B cell (primary cell): ENCODE data around the gene RPS23. TPM values are rescaled to one million over a fixed set of nuclear protein-coding genes. Genes with fewer than 3 reads are reported as not detected.

Experiments
- ATAC-seq: fragments of 200-7000 bp; cut with Tn5 transposase; one replicate; pipeline ENCODE4 v1.10.0; 2021; ENCODE audit warnings: low read depth, mild to moderate bottlenecking, moderate number of reproducible peaks, moderate library complexity
- CTCF ChIA-PET: fragments of 350-600 bp; sonication (Branson Sonifier 250); formaldehyde crosslinking; loops from one replicate; lab custom pipeline; 2021; ENCODE audit warnings: antibody characterized with exemption, inconsistent platforms; lab: Charles Lee
- POLR2A ChIA-PET: fragments of 350-600 bp; sonication (Branson Sonifier 250); formaldehyde crosslinking; loops from one replicate; lab custom pipeline; 2021; ENCODE audit warnings: antibody characterized with exemption; lab: Charles Lee
- DNase-seq: peaks from one replicate; pipeline ENCODE4 v3.0.0; 2013
- H2AFZ ChIP-seq: 2 replicates; pipeline ENCODE4 v1.6.1; 2012; ENCODE audit warnings: mild to moderate bottlenecking, low read depth, low read length; ENCODE audit not compliant: insufficient read depth, poor library complexity, severe bottlenecking
- H3K27ac ChIP-seq, 2 donors: 1 replicate in 1 of 2; 2 replicates in 1 of 2; pipeline ENCODE4 v1.5.1; 2012 to 2013; ENCODE audit warnings: low read length in 2 of 2, mild to moderate bottlenecking in 2 of 2, moderate library complexity in 1 of 2
- H3K27me3 ChIP-seq, 4 experiments: fragments of 200-600 bp in 1 of 4; sonication (generic) in 1 of 4; replicated peaks in 1 of 4; 1 replicate in 2 of 4; 2 replicates in 2 of 4; pipeline versions ENCODE4 v1.6.1 to v1.7.0; 2013 to 2016; ENCODE audit warnings: low read length in 3 of 4, mild to moderate bottlenecking in 2 of 4, mixed read lengths in 1 of 4, moderate library complexity in 1 of 4; ENCODE audit not compliant: insufficient read depth in 4 of 4, control insufficient read depth in 3 of 4; ENCODE audit errors: control extremely low read depth in 1 of 4
- H3K36me3 ChIP-seq, 2 experiments: replicated peaks in 1 of 2; 1 replicate in 1 of 2; 2 replicates in 1 of 2; pipeline versions ENCODE4 v1.6.1 to v1.7.1; 2013; ENCODE audit warnings: low read length in 1 of 2; ENCODE audit not compliant: insufficient read depth in 2 of 2, control insufficient read depth in 1 of 2; ENCODE audit errors: control extremely low read depth in 1 of 2, extremely low read depth in 1 of 2
- H3K4me1 ChIP-seq, 2 donors: fragments of 200-600 bp in 1 of 2; sonication (generic) in 1 of 2; 1 replicate in 1 of 2; 2 replicates in 1 of 2; pipeline versions ENCODE4 v1.5.1 to v1.6.1; 2013 to 2017; ENCODE audit warnings: low read length in 2 of 2; ENCODE audit not compliant: control insufficient read depth in 2 of 2, insufficient read depth in 2 of 2
- H3K4me2 ChIP-seq: replicated peaks from 2 replicates; pipeline ENCODE3; 2012; ENCODE audit warnings: mild to moderate bottlenecking, low read depth, low read length; ENCODE audit not compliant: poor library complexity, severe bottlenecking
- H3K4me3 ChIP-seq, 5 experiments: fragments of 200-600 bp in 1 of 5; sonication (generic) in 1 of 5; 1 replicate in 3 of 5; 2 replicates in 2 of 5; pipeline versions ENCODE4 v1.5.1 to v1.7.0; 2011 to 2016; ENCODE audit warnings: low read length in 4 of 5, mild to moderate bottlenecking in 4 of 5, low read depth in 2 of 5, control low read depth in 1 of 5, moderate library complexity in 1 of 5; ENCODE audit not compliant: insufficient read depth in 1 of 5; ENCODE audit errors: control extremely low read depth in 1 of 5, extremely low read depth in 1 of 5
- H3K79me2 ChIP-seq: fragments of 200-600 bp; sonication (generic); one replicate; pipeline ENCODE4 v1.6.0; 2016; ENCODE audit warnings: low read length; ENCODE audit not compliant: control insufficient read depth, insufficient read depth
- H3K9ac ChIP-seq: fragments of 200-600 bp; sonication (generic); 2 replicates; pipeline ENCODE4 v1.6.1; 2017; ENCODE audit warnings: mild to moderate bottlenecking, low read length, moderate library complexity
- H3K9me3 ChIP-seq, 3 donors: one replicate each; pipeline versions ENCODE4 v1.6.1 to v1.7.1; 2013; ENCODE audit warnings: low read length in 2 of 3; ENCODE audit not compliant: control insufficient read depth in 2 of 3, insufficient read depth in 1 of 3; ENCODE audit errors: control extremely low read depth in 1 of 3
- H4K20me1 ChIP-seq: 2 replicates; pipeline ENCODE4 v1.6.0; 2012; ENCODE audit warnings: mild to moderate bottlenecking, low read length; ENCODE audit not compliant: insufficient read depth, control insufficient read depth, poor library complexity, severe bottlenecking
- H3K27ac Mint-ChIP-seq: one replicate; pipeline ENCODE4 v1.8.0; 2021; ENCODE audit warnings: mixed read lengths
- H3K27me3 Mint-ChIP-seq: one replicate; pipeline ENCODE4 v1.8.0; 2021; ENCODE audit warnings: mixed read lengths
- H3K4me1 Mint-ChIP-seq: one replicate; pipeline ENCODE4 v1.8.0; 2021; ENCODE audit warnings: mixed read lengths
- H3K4me3 Mint-ChIP-seq: one replicate; pipeline ENCODE4 v1.8.0; 2021; ENCODE audit warnings: mixed read lengths
- H3K9me3 Mint-ChIP-seq: one replicate; pipeline ENCODE4 v1.8.0; 2022; ENCODE audit warnings: mixed read lengths; ENCODE audit not compliant: insufficient read depth
- CTCF ChIP-seq: fragments of 200-600 bp; IDR thresholded peaks from one replicate; pipeline ENCODE4 v1.8.0; 2022; ENCODE audit warnings: antibody characterized with exemption, mild to moderate bottlenecking
- EZH2 ChIP-seq: IDR thresholded peaks from 2 replicates; pipeline ENCODE4 v1.6.1; 2012; ENCODE audit warnings: borderline replicate concordance, low read depth, mild to moderate bottlenecking, moderate library complexity, low read length; ENCODE audit not compliant: insufficient read depth, poor library complexity, severe bottlenecking
- WGBS: methylation state at CpG from one replicate; pipeline ENCODE4 v1.1.5; 2013; ENCODE audit warnings: missing lambda C conversion rate; ENCODE audit not compliant: insufficient coverage; 5-methylcytosine and 5-hydroxymethylcytosine counted together
- intact Hi-C: fragments of 100-400 bp; cut with micrococcal nuclease; formaldehyde crosslinking; loops from one replicate; pipeline ENCODE4 v1.10.0; 2022
- polyA plus RNA-seq: library from polyadenylated mRNA; depleted of rRNA; stranded (reverse); fragments of >200 nt; gene quantifications from 2 replicates; pipeline ENCODE4 v1.2.3, GENCODE V29; 2012
- total RNA-seq, 2 donors: library from RNA; stranded (reverse); fragments of 120-200 nt in 1 of 2; gene quantifications; 1 replicate in 1 of 2; 2 replicates in 1 of 2; pipeline versions ENCODE4 v1.2.3 to v1.2.4, GENCODE V29; 2013 to 2022

Gene RPS23
- total and polyA plus RNA-seq, 2 donors (not counting 1 experiment from before 2014, with no cell fraction given): 3,420 to 9,595 TPM

- no peak for TF ChIP-seq EZH2
- no peak for TF ChIP-seq CTCF
- H3K27ac Mint-ChIP-seq: no peak overlapping the region
- H3K4me1 ChIP-seq: no peaks in the 10 kb centered on the region
- no peak overlapping the region for H3K4me3 Mint-ChIP-seq
- 100% methylated on average over 3 of the region's 5 CpGs for WGBS
- intact Hi-C loops: no loop called here
- H3K79me2 ChIP-seq: no peaks in the 10 kb centered on the region
- no peaks in the 10 kb centered on the region for H3K9me3 ChIP-seq
- no peak overlapping the region for H2AFZ ChIP-seq
- no peak overlapping the region for H3K4me2 ChIP-seq
- H4K20me1 ChIP-seq: no peaks in the 10 kb centered on the region
- no peaks in the 10 kb centered on the region for H3K36me3 ChIP-seq
- DNase-seq (no peak), ATAC-seq (no peak)
- ChIA-PET POLR2A (no interaction called here), CTCF (no interaction called here)
- peaks cover 10% of the 10 kb centered on the region for H3K27me3 Mint-ChIP-seq
- no peak overlapping the region for H3K27ac ChIP-seq
- H3K4me3 ChIP-seq: no peak overlapping the region
- H3K27me3 ChIP-seq: no peaks in the 10 kb centered on the region
- peaks cover 3% of the 10 kb centered on the region for H3K9me3 Mint-ChIP-seq
- no peak overlapping the region for H3K9ac ChIP-seq
- no peaks in the 10 kb centered on the region for H3K4me1 Mint-ChIP-seq
Observed at GRCh38 chr5:82319651-82320376, 41.7 kb upstream of the RPS23 start.

GRCh38 chr5:82319192-82319591, 41.0 kb upstream of the RPS23 start:
- Histone ChIP-seq H3K36me3 (no peaks in the 10 kb centered on the region), H4K20me1 (no peaks in the 10 kb centered on the region), H3K4me1 (no peaks in the 10 kb centered on the region), H3K27ac (no peak overlapping the region), H3K4me3 (no peak overlapping the region), H3K79me2 (no peaks in the 10 kb centered on the region), H3K27me3 (no peaks in the 10 kb centered on the region), H3K4me2 (no peak overlapping the region), H3K9ac (no peak overlapping the region), H3K9me3 (no peaks in the 10 kb centered on the region), H2AFZ (no peak overlapping the region)
- POLR2A ChIA-PET: no interaction called here
- Mint-ChIP-seq H3K27me3 (peaks cover 10% of the 10 kb centered on the region), H3K4me1 (no peaks in the 10 kb centered on the region), H3K27ac (no peak overlapping the region), H3K4me3 (no peak overlapping the region), H3K9me3 (peaks cover 3% of the 10 kb centered on the region)
- ATAC-seq: no peak
- CTCF ChIA-PET: no interaction called here
- DNase-seq: no peak
- TF ChIP-seq EZH2 (no peak), CTCF (no peak)
- WGBS: no CpG with 5 or more reads among the region's 2 CpGs
- intact Hi-C loops: no loop called here
